Mesenchymal stem cell (in vitro differentiated cells and primary cell): ENCODE data around the gene HOXB2.

Experiments used
- DNase-seq: peaks from one replicate; pipeline ENCODE4 v3.0.0-alpha.2; 2013
- H2AFZ ChIP-seq: one replicate; pipeline ENCODE4 v1.6.1; 2013; ENCODE audit warnings: low read depth, mild to moderate bottlenecking, control low read depth, inconsistent platforms, low read length, moderate library complexity
- H2AK5ac ChIP-seq: 2 replicates; pipeline ENCODE4 v1.6.1; 2013; ENCODE audit warnings: low read length, moderate library complexity, mild to moderate bottlenecking, inconsistent platforms; ENCODE audit not compliant: severe bottlenecking
- H2BK120ac ChIP-seq: one replicate; pipeline ENCODE4 v1.6.1; 2013; ENCODE audit warnings: low read depth, mild to moderate bottlenecking, inconsistent platforms, low read length, moderate library complexity
- H2BK12ac ChIP-seq, 2 experiments: one replicate each; pipeline ENCODE4 v1.6.1; 2013; ENCODE audit warnings: inconsistent platforms in 2 of 2, low read length in 2 of 2, mild to moderate bottlenecking in 2 of 2, moderate library complexity in 2 of 2, control low read depth in 1 of 2
- H2BK15ac ChIP-seq: one replicate; pipeline ENCODE4 v1.6.1; 2013; ENCODE audit warnings: mild to moderate bottlenecking, low read depth, inconsistent platforms; ENCODE audit not compliant: poor library complexity, severe bottlenecking
- H2BK5ac ChIP-seq: 2 replicates; pipeline ENCODE4 v1.6.1; 2013; ENCODE audit warnings: low read depth, mild to moderate bottlenecking, low read length, control low read depth, inconsistent platforms; ENCODE audit not compliant: poor library complexity, severe bottlenecking
- H3K14ac ChIP-seq, 2 experiments: one replicate each; pipeline ENCODE4 v1.6.1; 2013; ENCODE audit warnings: inconsistent platforms in 2 of 2, low read length in 2 of 2, control low read depth in 1 of 2, mild to moderate bottlenecking in 1 of 2, moderate library complexity in 1 of 2
- H3K18ac ChIP-seq, 2 experiments: one replicate each; pipeline ENCODE4 v1.6.1; 2013; ENCODE audit warnings: inconsistent platforms in 2 of 2, low read length in 2 of 2, control low read depth in 1 of 2, low read depth in 1 of 2, mild to moderate bottlenecking in 1 of 2
- H3K23ac ChIP-seq, 2 experiments: one replicate each; pipeline ENCODE4 v1.6.1; 2013; ENCODE audit warnings: inconsistent platforms in 2 of 2, low read length in 2 of 2, mild to moderate bottlenecking in 2 of 2, moderate library complexity in 2 of 2, control low read depth in 1 of 2
- H3K27ac ChIP-seq: 2 replicates; pipeline ENCODE4 v1.5.1; 2013; ENCODE audit warnings: mild to moderate bottlenecking, moderate library complexity, low read length, control low read depth, inconsistent platforms; ENCODE audit not compliant: poor library complexity, severe bottlenecking
- H3K27me3 ChIP-seq, 2 experiments: 2 replicates each; pipeline versions ENCODE4 v1.6.1 to v1.7.0; 2013; ENCODE audit warnings: low read length in 2 of 2, mild to moderate bottlenecking in 2 of 2, moderate library complexity in 2 of 2, control low read depth in 1 of 2, inconsistent platforms in 1 of 2; ENCODE audit not compliant: control insufficient read depth in 1 of 2, insufficient read depth in 1 of 2
- H3K36me3 ChIP-seq, 2 experiments: 2 replicates each; pipeline versions ENCODE4 v1.6.1 to v1.7.0; 2013; ENCODE audit warnings: low read length in 2 of 2, control low read depth in 1 of 2, inconsistent platforms in 1 of 2, low read depth in 1 of 2, mild to moderate bottlenecking in 1 of 2; ENCODE audit not compliant: insufficient read depth in 2 of 2, control insufficient read depth in 1 of 2
- H3K4ac ChIP-seq, 2 experiments: one replicate each; pipeline ENCODE4 v1.6.1; 2013; ENCODE audit warnings: inconsistent platforms in 2 of 2, low read length in 2 of 2, mild to moderate bottlenecking in 2 of 2, moderate library complexity in 2 of 2, control low read depth in 1 of 2, low read depth in 1 of 2
- H3K4me1 ChIP-seq: 2 replicates; pipeline ENCODE4 v1.6.1; 2013; ENCODE audit warnings: low read depth, low read length, control low read depth; ENCODE audit not compliant: control insufficient read depth, insufficient read depth
- H3K4me2 ChIP-seq: 2 replicates; pipeline ENCODE4 v1.6.1; 2013; ENCODE audit warnings: low read length, mild to moderate bottlenecking, inconsistent platforms; ENCODE audit not compliant: poor library complexity, severe bottlenecking
- H3K4me3 ChIP-seq, 2 experiments: 2 replicates each; pipeline versions ENCODE4 v1.5.1 to v1.7.0; 2013; ENCODE audit warnings: low read length in 2 of 2, mild to moderate bottlenecking in 2 of 2, control low read depth in 1 of 2, low read depth in 1 of 2; ENCODE audit not compliant: insufficient read depth in 1 of 2
- H3K79me1 ChIP-seq: replicated peaks from 2 replicates; pipeline ENCODE4 v1.6.1; 2013; ENCODE audit warnings: mild to moderate bottlenecking, control low read depth, low read length, inconsistent platforms; ENCODE audit not compliant: poor library complexity, severe bottlenecking
- H3K9ac ChIP-seq: 2 replicates; pipeline ENCODE4 v1.7.0; 2013; ENCODE audit warnings: mild to moderate bottlenecking, low read length, moderate library complexity
- H3K9me3 ChIP-seq: 2 replicates; pipeline ENCODE4 v1.7.0; 2013; ENCODE audit warnings: mild to moderate bottlenecking, low read length; ENCODE audit not compliant: control insufficient read depth
- H4K8ac ChIP-seq: one replicate; pipeline ENCODE4 v1.6.1; 2013; ENCODE audit warnings: inconsistent platforms, mild to moderate bottlenecking, low read length, moderate library complexity
- H4K91ac ChIP-seq: one replicate; pipeline ENCODE4 v1.6.1; 2013; ENCODE audit warnings: mild to moderate bottlenecking, low read length, inconsistent platforms
- WGBS: methylation state at CpG from one replicate; pipeline ENCODE4 v1.1.7; 2013; ENCODE audit warnings: mixed read lengths; 5-methylcytosine and 5-hydroxymethylcytosine counted together

Gene HOXB2

DNA sequence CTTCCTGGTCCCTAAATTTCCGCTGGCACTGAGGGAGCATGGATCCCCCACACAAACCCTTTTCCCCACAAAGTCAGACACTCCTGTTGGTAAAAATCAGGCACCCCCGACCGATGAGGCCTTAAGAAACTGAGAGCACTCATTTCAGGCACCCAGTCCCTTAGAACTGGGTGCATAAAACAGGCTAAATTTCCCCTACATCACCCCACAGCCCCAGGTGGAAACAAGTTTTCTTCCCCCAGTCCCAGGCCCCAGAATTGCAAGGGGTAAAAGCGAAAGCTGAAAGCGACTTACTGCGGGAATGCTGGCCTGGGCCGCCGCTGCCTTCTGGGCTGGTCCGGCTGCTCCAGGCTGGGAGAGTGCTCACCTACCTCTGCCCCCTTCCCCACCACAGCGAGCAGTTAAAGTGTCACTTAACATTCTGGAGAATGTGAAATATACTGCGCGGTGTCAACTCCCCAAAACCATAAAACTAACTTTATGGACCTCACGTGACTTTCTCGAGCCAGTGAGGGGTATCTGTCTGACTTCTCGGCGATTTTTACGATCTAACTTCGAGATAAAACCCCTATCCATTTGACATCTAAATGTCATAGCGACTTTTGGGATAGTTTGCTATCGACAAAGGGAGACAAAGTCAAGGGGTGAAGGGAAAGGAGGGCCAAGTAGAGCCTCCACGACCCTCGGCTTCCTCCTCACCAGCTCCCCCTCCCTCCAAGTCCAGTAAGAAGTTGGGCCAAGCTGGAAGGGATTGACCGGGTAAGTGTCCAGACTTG lies 45.1 kb upstream of the HOXB2 start, which contains the start of gene HOXB3:
Gene HOXB3 (minus strand): TSS at position 411 of the 776 bp plus-strand sequence. CDS start 37,767 bp downstream, outside the sequence.
- H3K79me1 ChIP-seq = peaks cover 5% of the 10 kb centered on the region
- H3K4me3 ChIP-seq = peak within 1 kb of the TSS; percentile 33 to 96
- H3K27me3 ChIP-seq = peaks cover 0 to 4% of the 10 kb centered on the region in 2 experiments
- H2BK12ac ChIP-seq = peak within 1 kb of the TSS; percentile 49 to 93
- peak within 1 kb of the TSS; percentile 96 to 98 for H3K4ac ChIP-seq
- peaks cover 38% of the 10 kb centered on the region for H3K4me1 ChIP-seq
- H3K36me3 ChIP-seq = peaks cover 18% of the 10 kb centered on the region in 2 experiments
- peak within 1 kb of the TSS; percentile 69 for H2AK5ac ChIP-seq
- H2BK120ac ChIP-seq = peak within 1 kb of the TSS; percentile 87
- no peak within 1 kb of the TSS for H2AFZ ChIP-seq
- peak within 1 kb of the TSS; percentile 98 for H3K9ac ChIP-seq
- peak within 1 kb of the TSS; percentile 88 for H4K91ac ChIP-seq
- peak within 1 kb of the TSS; percentile 62 for H3K4me2 ChIP-seq
- H3K18ac ChIP-seq = peak within 1 kb of the TSS; percentile 91 to 99
- WGBS = 1% methylated on average over 15 of the region's 23 CpGs
- H3K23ac ChIP-seq = peak within 1 kb of the TSS; percentile 15 to 87
- H2BK15ac ChIP-seq = peak within 1 kb of the TSS; percentile 83
- DNase-seq = peak; percentile 91
- peak within 1 kb of the TSS; percentile 68 to 70 for H3K14ac ChIP-seq
- H2BK5ac ChIP-seq = peak within 1 kb of the TSS; percentile 74
- H4K8ac ChIP-seq = peak within 1 kb of the TSS; percentile 93
- H3K9me3 ChIP-seq = no peaks in the 10 kb centered on the region
- H3K27ac ChIP-seq = peak within 1 kb of the TSS; percentile 39

DNA sequence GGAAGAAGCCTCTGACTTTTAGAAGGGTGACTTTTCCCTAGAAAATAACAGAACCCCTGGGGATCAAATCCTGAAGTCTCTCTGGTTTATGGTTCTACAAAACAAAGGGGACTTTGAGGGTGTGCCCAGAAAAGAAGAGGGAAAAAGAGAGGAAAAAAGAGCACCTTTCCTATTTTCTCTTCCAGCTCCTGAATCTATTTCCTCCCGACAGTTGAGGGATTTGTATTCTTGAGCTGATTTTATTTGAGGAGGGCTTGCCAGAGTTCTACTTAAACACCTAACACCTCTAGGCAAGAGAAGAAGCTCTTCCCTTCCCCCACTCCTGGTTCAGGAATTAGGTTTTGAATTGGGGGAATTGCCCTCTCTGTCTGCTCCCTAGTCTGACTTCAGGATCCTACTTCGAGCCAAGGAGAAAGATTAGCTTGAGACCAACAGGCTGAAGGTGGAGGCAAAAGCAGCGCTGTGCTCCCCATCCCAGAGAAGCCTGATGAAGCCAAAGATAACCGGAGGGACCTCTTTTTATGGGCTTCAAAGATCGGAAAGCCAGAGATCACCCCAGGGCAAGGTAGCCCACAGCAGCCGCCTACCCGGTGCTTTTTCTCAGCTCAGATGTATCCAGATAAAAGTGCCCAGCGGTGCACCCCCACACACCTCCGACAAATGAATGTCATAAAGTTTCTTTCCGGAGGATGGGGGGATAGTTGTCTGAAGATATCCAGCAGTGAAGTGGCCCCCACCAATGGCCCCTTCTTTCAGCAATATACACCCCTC lies 44.3 kb upstream of the HOXB2 start:
- Histone ChIP-seq H2BK12ac (peak overlapping the region in 1 of 2 experiments; percentile 38), H3K4ac (peak overlapping the region; percentile 39 to 96), H4K91ac (peak overlapping the region; percentile 4), H3K79me1 (peaks cover 5% of the 10 kb centered on the region), H3K9me3 (no peaks in the 10 kb centered on the region), H3K4me1 (peaks cover 35% of the 10 kb centered on the region), H2BK15ac (no peak overlapping the region), H3K36me3 (peaks cover 11 to 12% of the 10 kb centered on the region in 2 experiments), H3K27me3 (peaks cover 0 to 4% of the 10 kb centered on the region in 2 experiments), H2BK5ac (no peak overlapping the region), H3K4me3 (peak overlapping the region in 1 of 2 experiments; percentile 96), H3K9ac (peak overlapping the region; percentile 98), H2AFZ (no peak overlapping the region), H4K8ac (no peak overlapping the region), H3K14ac (peak overlapping the region; percentile 45 to 70), H2BK120ac (peak overlapping the region; percentile 82), H3K27ac (peak overlapping the region; percentile 39), H3K23ac (peak overlapping the region in 1 of 2 experiments; percentile 15), H2AK5ac (peak overlapping the region; percentile 45), H3K4me2 (peak overlapping the region; percentile 62), H3K18ac (peak overlapping the region; percentile 71 to 74)
- under 1% methylated on average over 7 of the region's 10 CpGs for WGBS
- no peak for DNase-seq

DNA sequence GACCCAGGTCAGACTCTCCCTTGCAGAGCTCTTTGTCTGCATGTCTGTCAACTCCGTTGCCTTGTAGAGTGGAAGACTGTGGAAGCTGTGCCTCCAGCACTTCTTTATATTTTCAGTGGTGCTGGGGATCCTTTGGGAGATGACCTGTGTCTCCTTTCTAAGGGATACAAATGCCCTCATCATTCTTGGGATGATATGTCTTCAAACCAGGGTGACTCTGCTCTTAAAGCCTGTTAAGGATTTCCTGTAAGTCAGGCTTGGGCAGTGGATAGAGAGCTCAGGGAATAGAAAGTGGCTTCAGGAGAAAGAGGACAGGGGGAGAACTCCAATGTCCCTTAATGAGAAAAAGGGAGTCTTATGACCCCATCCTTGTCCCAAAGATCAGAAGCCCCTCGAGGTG lies 43.6 kb upstream of the HOXB2 start:
- Histone ChIP-seq H3K9ac (peak overlapping the region; percentile 98), H3K9me3 (no peaks in the 10 kb centered on the region), H3K79me1 (peaks cover 5% of the 10 kb centered on the region), H3K36me3 (peaks cover 10 to 12% of the 10 kb centered on the region in 2 experiments), H2BK15ac (no peak overlapping the region), H3K18ac (peak overlapping the region; percentile 89 to 92), H3K27me3 (peaks cover 0 to 4% of the 10 kb centered on the region in 2 experiments), H3K23ac (peak overlapping the region in 1 of 2 experiments; percentile 9), H2AK5ac (peak overlapping the region; percentile 45), H3K14ac (peak overlapping the region in 1 of 2 experiments; percentile 94), H3K27ac (no peak overlapping the region), H3K4me3 (peak overlapping the region in 1 of 2 experiments; percentile 96), H3K4me2 (peak overlapping the region; percentile 49), H3K4me1 (peaks cover 35% of the 10 kb centered on the region), H2BK12ac (peak overlapping the region in 1 of 2 experiments; percentile 37), H2AFZ (no peak overlapping the region), H4K91ac (no peak overlapping the region), H2BK5ac (no peak overlapping the region), H4K8ac (peak overlapping the region; percentile 70), H3K4ac (peak overlapping the region; percentile 87 to 96), H2BK120ac (peak overlapping the region; percentile 82)
- peak; percentile 62 for DNase-seq
- 0% methylated on average over 1 of the region's 2 CpGs for WGBS
